ENCODE data around the gene CNOT6L.

GRCh38 chr4:77854431-77855111, 35.4 kb upstream of the CNOT6L start:
- TF ChIP-seq ZNF234 (CRISPR knock-in tag; conservative IDR thresholded peaks at IDR 0.05) (no peak), ZBTB7A (CRISPR knock-in tag; IDR thresholded peaks at IDR 0.05) (no peak), YY1 (IDR thresholded peaks at IDR 0.05; ENCODE audit: insufficient read depth, insufficient replicate concordance, low read depth, low read length) (no peak), MZF1 (CRISPR knock-in tag; IDR thresholded peaks at IDR 0.05; ENCODE audit: borderline replicate concordance) (no peak), TARDBP (CRISPR knock-in tag; IDR thresholded peaks at IDR 0.05) (no peak), NFE2 (CRISPR knock-in tag; IDR thresholded peaks at IDR 0.05) (no peak), PHF20 (CRISPR knock-in tag; IDR thresholded peaks at IDR 0.05) (no peak)
